ENCODE measurements around the gene NKX6-1.

- TF ChIP-seq CTCF (conservative IDR thresholded peaks at IDR 0.05): no peak
- no peak for TF ChIP-seq ZFX (IDR thresholded peaks at IDR 0.05)
Measured at GRCh38 chr4:84511703-84512102, 12.6 kb upstream of the NKX6-1 start.

All from C4-2B (cell line).